KMS-11 (cell line): Measurements from ENCODE around the gene RAPGEF1.

Experiments
- H2AFZ ChIP-seq: fragments of 200-600 bp; sonication (generic); 2 replicates; pipeline ENCODE4 v1.6.1; 2016; ENCODE audit warnings: antibody characterized with exemption, mixed run types, low read depth
- H3K27ac ChIP-seq: fragments of 200-600 bp; sonication (generic); 2 replicates; pipeline ENCODE4 v1.6.1; 2016; ENCODE audit warnings: mild to moderate bottlenecking, mixed run types
- H3K27me3 ChIP-seq: fragments of 200-600 bp; sonication (generic); 2 replicates; pipeline ENCODE4 v1.6.1; 2017; ENCODE audit warnings: mild to moderate bottlenecking, low read depth, mixed run types, moderate library complexity; ENCODE audit not compliant: insufficient read depth
- H3K36me3 ChIP-seq: fragments of 200-600 bp; sonication (generic); 2 replicates; pipeline ENCODE4 v1.6.1; 2017; ENCODE audit warnings: mild to moderate bottlenecking, mixed run types; ENCODE audit not compliant: insufficient read depth
- H3K4me1 ChIP-seq: fragments of 200-600 bp; sonication (generic); 2 replicates; pipeline ENCODE4 v1.6.1; 2016; ENCODE audit warnings: mild to moderate bottlenecking, low read depth, mixed run types; ENCODE audit not compliant: poor library complexity, severe bottlenecking
- H3K4me2 ChIP-seq: fragments of 200-600 bp; sonication (generic); 2 replicates; pipeline ENCODE4 v1.7.0; 2016; ENCODE audit warnings: mild to moderate bottlenecking, mixed run types
- H3K4me3 ChIP-seq: fragments of 200-600 bp; sonication (generic); IDR thresholded peaks from 2 replicates; pipeline ENCODE4 v1.6.1; 2017; ENCODE audit warnings: low read depth, low read length, mixed read lengths; ENCODE audit not compliant: insufficient read depth
- H3K79me2 ChIP-seq: fragments of 200-600 bp; sonication (generic); 2 replicates; pipeline ENCODE4 v1.6.1; 2016; ENCODE audit warnings: low read depth, mixed run types; ENCODE audit not compliant: insufficient read depth
- H3K9ac ChIP-seq: fragments of 200-600 bp; sonication (generic); 2 replicates; pipeline ENCODE4 v1.6.1; 2016; ENCODE audit warnings: mild to moderate bottlenecking, mixed run types
- H4K20me1 ChIP-seq: fragments of 200-600 bp; sonication (generic); 2 replicates; pipeline ENCODE4 v1.6.1; 2016; ENCODE audit warnings: mild to moderate bottlenecking, mixed run types; ENCODE audit not compliant: insufficient read depth
- CTCF ChIP-seq: fragments of 200-600 bp; sonication (generic); conservative IDR thresholded peaks from 2 replicates; pipeline ENCODE4 v1.6.1; 2017; ENCODE audit warnings: low read depth, mild to moderate bottlenecking, antibody characterized with exemption, low read length, moderate library complexity, mixed read lengths

Gene RAPGEF1

GRCh38 chr9:131627648-131628458 is 112.0 kb downstream of the RAPGEF1 start:
- Histone ChIP-seq H3K4me3 (no peak overlapping the region), H3K27ac (no peak overlapping the region), H3K36me3 (peaks cover 3% of the 10 kb centered on the region; the same call in 1 of the 2 replicates), H3K4me2 (no peak overlapping the region), H3K27me3 (no peaks in the 10 kb centered on the region), H3K9ac (no peak overlapping the region), H3K79me2 (0 out of 2 replicates have a peak, but pooled peaks cover under 1% of the 10 kb centered on the region), H4K20me1 (no peaks in the 10 kb centered on the region), H2AFZ (no peak overlapping the region), H3K4me1 (peaks cover 15% of the 10 kb centered on the region)
- no peak for TF ChIP-seq CTCF

GRCh38 chr9:131627326-131627647 is 112.6 kb downstream of the RAPGEF1 start:
- H3K9ac ChIP-seq: no peak overlapping the region
- TF ChIP-seq CTCF: no peak
- peaks cover 20% of the 10 kb centered on the region for H3K4me1 ChIP-seq
- H3K4me3 ChIP-seq: no peak overlapping the region
- H4K20me1 ChIP-seq: no peaks in the 10 kb centered on the region
- no peaks in the 10 kb centered on the region for H3K79me2 ChIP-seq
- no peak overlapping the region for H3K27ac ChIP-seq
- peaks cover 3% of the 10 kb centered on the region; the same call in 1 of the 2 replicates for H3K36me3 ChIP-seq
- H3K4me2 ChIP-seq: no peak overlapping the region
- no peak overlapping the region for H2AFZ ChIP-seq
- no peaks in the 10 kb centered on the region for H3K27me3 ChIP-seq

DNA sequence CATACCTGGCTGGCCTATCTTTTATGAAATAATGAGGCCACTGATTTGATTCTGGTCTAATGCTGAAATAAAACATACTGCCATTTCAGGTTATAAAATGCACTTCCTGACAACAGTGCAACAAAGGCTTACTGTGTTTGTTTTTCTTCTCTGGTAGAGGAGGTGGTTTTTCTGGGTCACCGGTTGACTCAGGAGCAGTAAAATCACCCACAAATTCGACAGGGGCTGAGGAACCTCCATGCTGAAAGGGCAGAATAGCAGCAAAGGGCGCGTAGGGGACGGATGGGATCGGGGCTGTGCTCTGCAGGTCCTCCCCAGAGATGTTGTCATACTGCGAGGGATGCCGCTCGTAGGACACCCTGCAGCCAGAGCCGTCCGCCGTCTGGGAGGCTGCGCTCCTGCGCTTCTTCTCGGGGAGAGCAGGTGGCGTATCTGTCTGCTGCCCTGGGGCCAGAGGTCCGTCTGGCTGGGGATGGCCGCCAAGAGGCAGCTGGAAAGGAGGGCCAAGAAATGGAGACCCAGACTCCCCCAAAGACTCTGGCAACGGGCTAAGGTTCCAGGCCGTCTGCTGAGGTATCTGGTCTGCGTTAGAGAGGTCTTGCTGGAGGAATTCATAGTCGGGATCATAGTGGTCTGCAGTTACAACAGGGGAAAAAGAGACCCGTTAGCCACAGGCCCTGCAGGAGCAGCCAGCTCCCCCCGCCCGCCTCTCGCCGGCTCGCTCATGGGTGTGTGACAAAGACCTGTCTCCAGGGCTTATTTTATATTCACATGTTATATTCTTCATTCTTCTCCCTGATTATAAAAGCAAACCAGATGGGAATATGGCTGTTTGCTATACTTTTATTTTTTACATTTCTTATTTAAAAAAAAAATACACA is 113.8 kb downstream of the RAPGEF1 start:
- H2AFZ ChIP-seq: no peak overlapping the region
- H3K9ac ChIP-seq: no peak overlapping the region
- H3K79me2 ChIP-seq: no peaks in the 10 kb centered on the region
- H3K27ac ChIP-seq: no peak overlapping the region
- no peak for TF ChIP-seq CTCF
- H3K27me3 ChIP-seq: no peaks in the 10 kb centered on the region
- H3K4me3 ChIP-seq: no peak overlapping the region
- peaks cover 3% of the 10 kb centered on the region; the same call in 1 of the 2 replicates for H3K36me3 ChIP-seq
- no peaks in the 10 kb centered on the region for H4K20me1 ChIP-seq
- peaks cover 14% of the 10 kb centered on the region for H3K4me1 ChIP-seq
- H3K4me2 ChIP-seq: no peak overlapping the region

DNA sequence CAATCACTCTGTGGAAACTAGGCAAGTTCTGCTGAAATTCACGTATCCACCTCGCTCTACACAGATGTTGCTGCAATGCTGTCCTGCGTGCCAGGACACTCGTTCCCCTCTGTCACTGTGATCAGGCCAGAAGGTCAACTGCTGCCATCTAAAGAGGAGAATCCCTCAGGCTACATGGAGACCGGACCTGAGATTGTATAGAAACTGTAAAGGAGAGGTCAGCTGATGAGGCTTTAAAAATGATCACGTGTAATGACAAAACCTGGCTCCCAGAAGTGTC is 114.4 kb downstream of the RAPGEF1 start:
- H3K27ac ChIP-seq: no peak overlapping the region

More for the DNA sequence above, 114.4 kb downstream of the RAPGEF1 start:
- H3K9ac ChIP-seq: no peak overlapping the region
- H4K20me1 ChIP-seq: no peaks in the 10 kb centered on the region
- no peak overlapping the region for H3K4me2 ChIP-seq
- no peaks in the 10 kb centered on the region for H3K79me2 ChIP-seq
- H3K27me3 ChIP-seq: no peaks in the 10 kb centered on the region
- no peak overlapping the region for H3K4me3 ChIP-seq
- H2AFZ ChIP-seq: no peak overlapping the region
- TF ChIP-seq CTCF: no peak
- H3K4me1 ChIP-seq: peaks cover 11% of the 10 kb centered on the region
- H3K36me3 ChIP-seq: peaks cover 4% of the 10 kb centered on the region; the same call in 1 of the 2 replicates
